ENCODE data around the gene CAGE1.
"Not testable (repeated sequence)": the region's sequence is repeated elsewhere in the genome, so short reads cannot be mapped to it uniquely, and the experiment has no call there.

Gene CAGE1

DNA sequence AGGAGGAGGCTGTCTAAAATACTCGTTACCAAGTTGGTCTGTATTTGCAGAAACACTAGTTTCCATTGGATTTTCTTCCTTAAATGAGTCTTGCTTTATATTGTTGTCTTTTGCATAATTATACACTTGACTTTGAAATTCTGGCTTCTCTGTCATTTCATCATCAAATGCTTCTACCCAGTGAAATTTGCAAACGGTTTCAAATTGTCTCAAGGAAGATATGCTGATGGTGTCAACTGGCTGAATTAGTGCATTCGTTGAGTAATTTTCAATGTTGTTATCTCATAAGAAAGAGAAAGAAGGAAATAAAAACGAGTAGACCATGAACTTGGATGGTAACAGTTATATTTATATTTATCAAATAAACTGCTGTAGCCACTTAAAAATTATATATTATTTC, 10.8 kb downstream of the CAGE1 start:
- Histone ChIP-seq H3K27me3 (no peaks in the 10 kb centered on the region), H3K4me1 (ENCODE audit: control insufficient read depth in 1 of 2, insufficient read depth in 1 of 2, low read depth in 1 of 2, low read length in 1 of 2) (peaks cover 3% of the 10 kb centered on the region in 2 experiments), H3K36me3 (no peaks in the 10 kb centered on the region), H3K27ac (no peak overlapping the region), H3K9me3 (no peaks in the 10 kb centered on the region), H3K4me3 (ENCODE audit: low read depth in 1 of 2, low read length in 1 of 2) (no peak overlapping the region)
- TF ChIP-seq, protein P1, sequence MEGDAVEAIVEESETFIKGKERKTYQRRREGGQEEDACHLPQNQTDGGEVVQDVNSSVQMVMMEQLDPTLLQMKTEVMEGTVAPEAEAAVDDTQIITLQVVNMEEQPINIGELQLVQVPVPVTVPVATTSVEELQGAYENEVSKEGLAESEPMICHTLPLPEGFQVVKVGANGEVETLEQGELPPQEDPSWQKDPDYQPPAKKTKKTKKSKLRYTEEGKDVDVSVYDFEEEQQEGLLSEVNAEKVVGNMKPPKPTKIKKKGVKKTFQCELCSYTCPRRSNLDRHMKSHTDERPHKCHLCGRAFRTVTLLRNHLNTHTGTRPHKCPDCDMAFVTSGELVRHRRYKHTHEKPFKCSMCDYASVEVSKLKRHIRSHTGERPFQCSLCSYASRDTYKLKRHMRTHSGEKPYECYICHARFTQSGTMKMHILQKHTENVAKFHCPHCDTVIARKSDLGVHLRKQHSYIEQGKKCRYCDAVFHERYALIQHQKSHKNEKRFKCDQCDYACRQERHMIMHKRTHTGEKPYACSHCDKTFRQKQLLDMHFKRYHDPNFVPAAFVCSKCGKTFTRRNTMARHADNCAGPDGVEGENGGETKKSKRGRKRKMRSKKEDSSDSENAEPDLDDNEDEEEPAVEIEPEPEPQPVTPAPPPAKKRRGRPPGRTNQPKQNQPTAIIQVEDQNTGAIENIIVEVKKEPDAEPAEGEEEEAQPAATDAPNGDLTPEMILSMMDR (IDR thresholded peaks at IDR 0.05): no peak

DNA sequence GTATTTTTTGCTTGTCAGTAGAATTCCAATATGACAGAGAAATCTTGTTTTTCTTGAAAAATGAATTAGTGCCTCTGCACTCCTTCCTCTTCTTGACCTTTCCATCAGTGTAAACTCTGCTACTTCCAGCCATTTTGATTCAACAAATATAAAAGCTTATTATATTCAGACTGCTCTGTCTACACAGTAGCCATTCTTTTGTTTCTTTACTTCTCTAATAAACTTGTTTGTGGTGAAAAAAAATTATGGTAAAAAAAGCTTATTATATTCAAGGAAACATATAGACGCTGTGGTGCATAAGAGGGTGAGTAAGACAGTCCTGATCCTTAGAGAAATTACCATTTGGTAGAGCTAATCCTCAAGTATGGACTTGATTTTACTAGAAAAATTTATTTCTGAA, 11.6 kb downstream of the CAGE1 start:
- TF ChIP-seq, protein P1 (IDR thresholded peaks at IDR 0.05): no peak
- no peak overlapping the region for H3K27ac ChIP-seq
- no peak overlapping the region for H3K4me3 ChIP-seq (ENCODE audit: low read depth in 1 of 2, low read length in 1 of 2)
- H3K9me3 ChIP-seq: no peaks in the 10 kb centered on the region
- no peaks in the 10 kb centered on the region for H3K36me3 ChIP-seq
- H3K27me3 ChIP-seq: no peaks in the 10 kb centered on the region
- peaks cover 3 to 5% of the 10 kb centered on the region in 2 experiments for H3K4me1 ChIP-seq (ENCODE audit: control insufficient read depth in 1 of 2, insufficient read depth in 1 of 2, low read depth in 1 of 2, low read length in 1 of 2)

DNA sequence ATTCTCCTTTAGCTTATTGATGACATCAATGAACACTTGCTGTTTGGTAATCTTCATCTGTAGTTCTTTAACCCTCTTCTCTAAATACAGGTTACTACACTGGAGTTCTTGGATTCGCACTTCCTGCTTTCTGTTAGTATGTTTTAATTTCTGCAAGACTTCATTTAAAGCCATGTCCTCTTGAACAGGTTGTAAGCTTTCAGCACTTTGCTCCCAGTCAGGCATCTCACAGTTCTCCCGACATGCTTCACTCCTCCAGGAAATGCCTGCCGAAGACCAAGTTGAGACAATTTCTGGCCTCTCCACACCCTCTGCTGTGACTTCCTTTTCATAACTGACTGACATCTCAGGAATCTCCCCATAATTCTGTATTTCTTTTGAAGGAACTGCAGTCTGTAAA, 15.8 kb downstream of the CAGE1 start:
- peaks cover 3 to 5% of the 10 kb centered on the region in 2 experiments for H3K4me1 ChIP-seq (ENCODE audit: control insufficient read depth in 1 of 2, insufficient read depth in 1 of 2, low read depth in 1 of 2, low read length in 1 of 2)
- H3K9me3 ChIP-seq: no peaks in the 10 kb centered on the region
- H3K27ac ChIP-seq: no peak overlapping the region
- H3K4me3 ChIP-seq (ENCODE audit: low read depth in 1 of 2, low read length in 1 of 2): no peak overlapping the region
- TF ChIP-seq, protein P1 (IDR thresholded peaks at IDR 0.05): no peak
- no peaks in the 10 kb centered on the region for H3K36me3 ChIP-seq
- H3K27me3 ChIP-seq: no peaks in the 10 kb centered on the region

DNA sequence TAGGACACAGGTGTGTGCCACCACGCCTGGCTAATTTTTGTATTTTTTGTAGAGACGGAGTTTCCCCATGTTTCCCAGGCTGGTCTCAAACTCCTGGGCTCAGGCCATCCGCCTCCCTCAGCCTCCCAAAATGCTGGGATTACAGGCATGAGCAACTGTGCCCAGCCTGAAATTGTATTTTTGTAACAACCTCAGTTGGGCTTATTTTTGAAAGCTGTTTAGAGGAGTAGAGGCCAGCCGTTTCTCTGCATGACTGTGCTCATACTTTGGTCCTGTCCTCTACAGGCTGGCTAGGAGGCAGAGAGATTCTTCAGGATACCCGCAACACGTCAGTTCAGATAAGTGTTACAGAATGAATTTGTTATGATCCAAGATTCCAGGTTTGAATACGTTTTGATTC, 22.1 kb downstream of the CAGE1 start:
- H3K9me3 ChIP-seq: no peaks in the 10 kb centered on the region
- no peaks in the 10 kb centered on the region for H3K4me1 ChIP-seq (ENCODE audit: control insufficient read depth in 1 of 2, insufficient read depth in 1 of 2, low read depth in 1 of 2, low read length in 1 of 2)
- TF ChIP-seq, protein P1 (IDR thresholded peaks at IDR 0.05): no peak
- H3K27ac ChIP-seq: no peak overlapping the region
- H3K36me3 ChIP-seq: no peaks in the 10 kb centered on the region
- H3K27me3 ChIP-seq: no peaks in the 10 kb centered on the region
- H3K4me3 ChIP-seq (ENCODE audit: low read depth in 1 of 2, low read length in 1 of 2): no peak overlapping the region

DNA sequence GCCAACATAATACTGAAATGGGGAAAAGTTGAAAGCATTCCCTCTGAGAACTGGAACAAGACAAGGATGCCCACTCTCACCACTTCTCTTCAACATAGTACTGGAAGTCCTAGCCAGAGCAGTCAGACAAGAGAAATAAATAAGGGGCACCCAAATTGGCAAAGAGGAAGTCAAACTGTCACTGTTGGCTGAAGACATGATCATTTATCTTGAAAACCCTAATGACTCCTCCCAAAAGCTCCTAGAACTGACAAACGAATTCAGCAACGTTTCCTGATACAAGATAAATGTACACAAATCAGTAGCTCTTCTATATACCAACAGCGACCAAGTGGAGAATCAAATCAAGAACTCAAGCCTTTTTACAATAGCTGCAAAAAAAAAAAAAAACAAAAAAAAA, 37.6 kb downstream of the CAGE1 start:
- H3K4me3 ChIP-seq (ENCODE audit: low read depth in 1 of 2, low read length in 1 of 2); H3K27ac ChIP-seq; H3K4me1 ChIP-seq (ENCODE audit: control insufficient read depth in 1 of 2, insufficient read depth in 1 of 2, low read depth in 1 of 2, low read length in 1 of 2); H3K9me3 ChIP-seq; H3K36me3 ChIP-seq: not testable (repeated sequence)
- H3K27me3 ChIP-seq: peaks cover 16% of the 10 kb centered on the region

DNA sequence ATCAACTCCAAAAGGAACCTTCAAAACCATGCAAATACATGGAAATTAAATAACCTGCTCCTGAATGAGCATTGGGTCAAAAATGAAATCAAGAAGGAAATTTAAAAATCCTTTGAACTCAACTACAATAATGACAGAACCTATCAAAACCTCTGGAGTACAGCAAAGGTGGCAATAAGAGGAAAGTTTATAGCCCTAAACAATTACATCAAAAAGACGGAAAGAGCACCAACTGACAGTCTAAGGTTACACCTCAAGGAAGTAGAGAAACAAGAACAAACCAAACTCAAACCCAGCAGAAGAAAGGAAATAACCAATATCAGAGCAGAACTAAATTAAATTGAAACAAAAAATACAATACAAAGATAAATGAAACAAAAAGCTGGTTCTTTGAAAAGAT, 39.0 kb downstream of the CAGE1 start:
- not testable (repeated sequence) for H3K36me3 ChIP-seq; H3K9me3 ChIP-seq; H3K27ac ChIP-seq; H3K4me1 ChIP-seq (ENCODE audit: control insufficient read depth in 1 of 2, insufficient read depth in 1 of 2, low read depth in 1 of 2, low read length in 1 of 2); H3K4me3 ChIP-seq (ENCODE audit: low read depth in 1 of 2, low read length in 1 of 2)
- H3K27me3 ChIP-seq: peaks cover 16% of the 10 kb centered on the region

DNA sequence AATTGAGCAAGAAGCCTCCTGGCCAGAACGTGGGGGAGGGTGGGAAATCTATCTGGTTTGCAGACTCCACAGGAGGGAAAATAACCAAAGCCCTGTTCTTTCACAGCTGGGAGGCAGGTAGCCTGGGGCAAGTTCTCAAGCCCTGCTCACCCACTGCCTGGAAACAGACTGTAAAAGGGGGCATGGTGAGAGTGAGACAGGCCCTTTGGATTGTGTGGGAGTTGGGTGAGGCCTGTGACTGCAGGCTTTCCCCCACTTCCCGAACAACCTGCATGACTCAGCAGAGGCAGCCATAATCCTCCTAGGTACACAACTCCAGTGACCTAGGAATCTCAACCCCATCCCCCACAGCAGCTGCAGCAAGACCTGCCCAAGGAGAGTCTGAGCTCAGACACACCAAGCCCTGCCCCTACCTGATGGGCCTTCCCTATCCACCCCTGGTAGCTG, 42.0 kb downstream of the CAGE1 start:
- H3K27ac ChIP-seq; H3K9me3 ChIP-seq; H3K4me1 ChIP-seq (ENCODE audit: control insufficient read depth in 1 of 2, insufficient read depth in 1 of 2, low read depth in 1 of 2, low read length in 1 of 2); H3K27me3 ChIP-seq; H3K36me3 ChIP-seq; H3K4me3 ChIP-seq (ENCODE audit: low read depth in 1 of 2, low read length in 1 of 2): not testable (repeated sequence)

DNA sequence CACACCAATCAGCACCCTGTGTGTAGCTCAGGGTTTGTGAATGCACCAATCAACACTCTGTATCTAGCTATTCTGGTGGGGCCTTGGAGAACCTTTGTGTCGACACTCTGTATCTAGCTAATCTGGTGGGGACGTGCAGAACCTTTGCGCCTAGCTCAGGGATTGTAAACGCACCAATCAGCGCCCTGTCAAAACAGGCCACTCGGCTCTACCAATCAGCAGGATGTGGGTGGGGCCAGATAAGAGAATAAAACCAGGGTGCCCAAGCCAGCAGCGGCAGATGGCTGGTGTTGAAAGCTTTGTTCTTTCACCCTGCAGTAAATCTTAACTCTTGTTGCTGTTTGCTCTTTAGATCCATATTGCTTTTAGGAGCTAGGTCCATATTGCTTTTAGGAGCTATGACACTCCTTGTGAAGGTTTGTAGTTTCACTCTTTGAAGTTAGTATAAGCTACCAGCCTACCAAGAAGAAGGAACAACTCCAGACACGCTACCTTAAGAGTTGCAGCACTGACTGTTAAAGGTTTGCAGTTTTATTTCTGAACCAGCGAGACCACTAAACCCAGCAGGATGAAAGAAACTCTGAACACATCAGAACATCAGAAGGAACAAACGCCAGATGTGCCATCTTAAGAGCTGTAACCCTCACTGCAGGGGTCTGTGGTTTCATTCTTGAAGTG, 44.6 kb downstream of the CAGE1 start:
- H3K4me3 ChIP-seq (ENCODE audit: low read depth in 1 of 2, low read length in 1 of 2); H3K36me3 ChIP-seq; H3K9me3 ChIP-seq; H3K27me3 ChIP-seq; H3K27ac ChIP-seq; H3K4me1 ChIP-seq (ENCODE audit: control insufficient read depth in 1 of 2, insufficient read depth in 1 of 2, low read depth in 1 of 2, low read length in 1 of 2): not testable (repeated sequence)
